Right lobe of liver (tissue), 6 donors: Measurements from ENCODE around the gene RTN4. TPM values are rescaled to one million over a fixed set of nuclear protein-coding genes. Genes with fewer than 3 reads are reported as not detected.

Source experiments
- ATAC-seq, 4 donors: fragments of 200-7000 bp; cut with Tn5 transposase; one replicate each; pipeline ENCODE4 v1.9.1; 2020; ENCODE audit warnings: mild to moderate bottlenecking in 4 of 4, moderate library complexity in 4 of 4
- DNase-seq, 3 donors: peaks; one replicate each; pipeline ENCODE4 v3.0.0-alpha.2; 2020
- H3K27ac ChIP-seq, 3 donors: fragments of 200-600 bp; one replicate each; pipeline ENCODE4 v1.8.0; 2022
- H3K27me3 ChIP-seq, 2 donors: fragments of 200-600 bp; one replicate each; pipeline ENCODE4 v1.8.0; 2022
- H3K36me3 ChIP-seq, 4 donors: fragments of 200-600 bp; sonication (generic) in 1 of 4; one replicate each; pipeline versions ENCODE4 v1.5.1 to v1.8.0; 2017 to 2022; ENCODE audit warnings: control low read depth in 1 of 4
- H3K4me1 ChIP-seq, 4 donors: fragments of 200-600 bp; sonication (generic) in 1 of 4; one replicate each; pipeline versions ENCODE4 v1.5.1 to v1.8.0; 2017 to 2022; ENCODE audit warnings: control low read depth in 1 of 4
- H3K4me3 ChIP-seq, 3 donors: fragments of 200-600 bp; one replicate each; pipeline ENCODE4 v1.8.0; 2022
- H3K9me3 ChIP-seq, 4 donors: fragments of 200-600 bp; sonication (generic) in 1 of 4; one replicate each; pipeline versions ENCODE4 v1.5.1 to v1.8.0; 2017 to 2022; ENCODE audit warnings: control low read depth in 1 of 4
- POLR2A ChIP-seq: fragments of 450-650 bp; IDR thresholded peaks from one replicate; pipeline ENCODE4 v1.6.1; 2017; ENCODE audit warnings: antibody characterized with exemption, mild to moderate bottlenecking
- WGBS: methylation state at CpG from one replicate; pipeline ENCODE4 v1.1.6; 2018; ENCODE audit warnings: low coverage, low lambda C conversion rate; ENCODE audit not compliant: insufficient coverage; ENCODE audit errors: missing lambda C conversion rate; 5-methylcytosine and 5-hydroxymethylcytosine counted together
- intact Hi-C, 2 donors: fragments of 100-400 bp; cut with DNase I; formaldehyde crosslinking; loops; one replicate each; pipeline versions ENCODE4 v1.11.2 to v1.14.1; 2022
- total RNA-seq, 6 experiments: library from RNA; depleted of rRNA in 2 of 6; stranded (reverse); fragments of >200 nt in 2 of 6; fragmentation: NEBNext Ultra II Directional in 3 of 6; extraction: Animal tissue kit (Norgen Biotek cat#: 25700) in 3 of 6; gene quantifications; one replicate each; pipeline versions ENCODE4 v1.1.0 to v1.2.4, GENCODE V29; 2016 to 2023
- TF ChIP-seq, protein P1 (sequence below), 4 donors: fragments of 200-600 bp in 3 of 4; fragments of 450-650 bp in 1 of 4; IDR thresholded peaks; one replicate each; pipeline versions ENCODE4 v1.5.1 to v1.8.0; 2016 to 2022; ENCODE audit warnings: antibody characterized with exemption in 4 of 4, mild to moderate bottlenecking in 2 of 4
- donor health status: DM: no; HTN: yes; CAD: no.
- donor health status: DM: no; HTN: no; CAD: no.
- donor health status: DM: no; HTN: no; CAD: no.
- donor health status: DM: no; HTN: yes; CAD: no.
- donor health status: DM: no; HTN: yes; CAD: no.

The RTN4 gene
- total RNA-seq, 6 experiments from 2014 or later: 126 to 195 (median 177) TPM

DNA sequence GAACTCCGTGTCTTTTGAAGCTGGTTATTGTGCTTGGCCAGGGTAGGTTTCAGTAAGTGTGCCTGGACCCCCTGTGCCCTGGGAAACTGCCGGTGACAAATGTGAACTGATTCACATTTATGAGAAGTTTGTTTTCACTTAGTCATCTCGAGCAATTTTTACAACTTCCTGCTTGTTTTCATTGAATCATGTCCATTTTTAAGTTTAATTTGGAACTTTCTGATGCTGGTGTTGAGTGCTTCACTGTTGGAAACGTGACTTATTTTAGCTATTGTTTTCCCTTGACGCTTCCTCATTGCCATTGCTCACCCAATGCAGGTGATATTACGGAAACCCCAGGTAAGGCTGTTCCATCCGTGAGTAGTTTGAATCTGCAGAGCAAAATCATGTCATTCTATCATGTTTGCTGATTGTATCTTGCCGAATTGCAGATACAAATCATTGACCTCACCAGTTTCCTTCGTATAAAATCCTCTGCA, 97.2 kb downstream of the RTN4 start:
- TF ChIP-seq, protein P1, sequence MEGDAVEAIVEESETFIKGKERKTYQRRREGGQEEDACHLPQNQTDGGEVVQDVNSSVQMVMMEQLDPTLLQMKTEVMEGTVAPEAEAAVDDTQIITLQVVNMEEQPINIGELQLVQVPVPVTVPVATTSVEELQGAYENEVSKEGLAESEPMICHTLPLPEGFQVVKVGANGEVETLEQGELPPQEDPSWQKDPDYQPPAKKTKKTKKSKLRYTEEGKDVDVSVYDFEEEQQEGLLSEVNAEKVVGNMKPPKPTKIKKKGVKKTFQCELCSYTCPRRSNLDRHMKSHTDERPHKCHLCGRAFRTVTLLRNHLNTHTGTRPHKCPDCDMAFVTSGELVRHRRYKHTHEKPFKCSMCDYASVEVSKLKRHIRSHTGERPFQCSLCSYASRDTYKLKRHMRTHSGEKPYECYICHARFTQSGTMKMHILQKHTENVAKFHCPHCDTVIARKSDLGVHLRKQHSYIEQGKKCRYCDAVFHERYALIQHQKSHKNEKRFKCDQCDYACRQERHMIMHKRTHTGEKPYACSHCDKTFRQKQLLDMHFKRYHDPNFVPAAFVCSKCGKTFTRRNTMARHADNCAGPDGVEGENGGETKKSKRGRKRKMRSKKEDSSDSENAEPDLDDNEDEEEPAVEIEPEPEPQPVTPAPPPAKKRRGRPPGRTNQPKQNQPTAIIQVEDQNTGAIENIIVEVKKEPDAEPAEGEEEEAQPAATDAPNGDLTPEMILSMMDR (IDR thresholded peaks at IDR 0.05): no peak
- no peak for TF ChIP-seq POLR2A
- Histone ChIP-seq H3K4me3 (no peak overlapping the region), H3K4me1 (no peaks in the 10 kb centered on the region), H3K27ac (no peak overlapping the region), H3K36me3 (no peaks in the 10 kb centered on the region), H3K9me3 (no peaks in the 10 kb centered on the region), H3K27me3 (no peaks in the 10 kb centered on the region)
- intact Hi-C loops: no loop called here
- ATAC-seq (no peak), DNase-seq (no peak)
- 71% methylated on average over 8 of the region's 9 CpGs for WGBS

DNA sequence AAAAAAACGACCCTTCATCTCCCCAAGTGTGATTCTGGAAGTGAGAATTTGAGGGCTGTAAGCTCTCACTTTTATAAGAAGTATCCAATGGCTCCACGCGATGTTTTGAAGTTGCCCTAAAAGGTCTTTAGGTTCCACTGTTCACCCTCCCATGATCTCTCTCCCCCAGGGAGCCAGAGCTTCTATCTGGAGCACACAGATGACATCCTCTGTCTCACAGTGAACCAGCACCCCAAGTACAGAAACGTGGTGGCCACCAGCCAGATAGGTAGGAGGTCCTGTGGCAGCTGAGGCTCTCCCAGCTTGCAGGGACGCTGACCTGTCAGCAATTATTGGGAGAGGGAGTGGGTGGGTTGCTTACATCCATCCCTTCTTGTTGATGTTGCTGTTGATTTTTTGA, 97.8 kb downstream of the RTN4 start:
- TF ChIP-seq POLR2A: no peak
- TF ChIP-seq, protein P1 (IDR thresholded peaks at IDR 0.05): no peak
- WGBS: 40% methylated on average over 2 of the region's 5 CpGs

DNA sequence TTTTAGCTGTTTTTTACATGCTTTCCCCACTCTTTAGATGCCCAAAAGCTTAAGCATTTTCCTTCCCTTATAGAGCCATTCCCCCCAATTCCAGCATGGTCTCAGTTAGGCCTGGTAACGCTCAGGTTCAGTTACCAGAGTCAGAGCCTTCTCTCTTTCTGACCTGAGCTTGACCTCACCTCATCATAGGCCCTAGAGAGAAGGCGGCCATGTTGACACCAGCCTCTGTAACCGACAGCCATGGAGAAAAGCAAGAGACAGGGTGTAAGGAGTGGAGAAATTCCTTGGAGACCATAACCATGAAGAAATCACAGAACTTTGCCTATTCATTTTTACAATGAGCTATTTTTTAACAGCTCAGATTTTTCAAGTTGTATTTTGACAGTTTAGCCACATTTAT, 99.4 kb downstream of the RTN4 start:
- no peaks in the 10 kb centered on the region for H3K36me3 ChIP-seq
- ATAC-seq: no peak
- no peak overlapping the region for H3K4me3 ChIP-seq
- H3K27me3 ChIP-seq: no peaks in the 10 kb centered on the region
- H3K4me1 ChIP-seq: peaks cover 0 to under 1% (median 0%) of the 10 kb centered on the region in 4 donors
- DNase-seq: no peak
- H3K27ac ChIP-seq: no peak overlapping the region
- no peaks in the 10 kb centered on the region for H3K9me3 ChIP-seq
- TF ChIP-seq, protein P1 (IDR thresholded peaks at IDR 0.05): no peak
- TF ChIP-seq POLR2A: no peak
- intact Hi-C loops: no loop called here
- 97% methylated on average over 3 of the region's 3 CpGs for WGBS

More for the DNA sequence above, 97.8 kb downstream of the RTN4 start:
- Histone ChIP-seq H3K9me3 (no peaks in the 10 kb centered on the region), H3K36me3 (no peaks in the 10 kb centered on the region), H3K27me3 (no peaks in the 10 kb centered on the region), H3K4me3 (no peak overlapping the region), H3K27ac (no peak overlapping the region), H3K4me1 (no peaks in the 10 kb centered on the region)
- intact Hi-C loops: no loop called here
- DNase-seq (no peak), ATAC-seq (no peak)

DNA sequence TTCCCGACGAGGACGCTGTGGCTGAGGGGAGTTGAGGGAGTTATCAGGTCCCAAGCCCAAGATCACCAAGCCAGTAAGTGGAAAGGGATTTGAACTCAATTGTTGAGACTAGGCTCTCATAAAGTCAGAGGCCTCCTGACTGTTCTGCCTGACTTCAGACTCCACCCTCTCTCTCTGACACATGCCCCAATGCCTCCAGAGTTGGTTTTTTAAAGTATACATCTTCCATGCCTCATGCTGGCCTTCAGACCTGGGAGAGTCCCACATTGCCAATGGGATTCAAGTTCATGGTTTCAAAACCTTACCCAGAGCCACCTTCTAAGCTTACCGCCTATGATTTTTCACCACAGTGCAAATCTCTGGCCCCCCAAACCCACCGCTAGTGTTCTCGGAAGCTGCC, 100.8 kb downstream of the RTN4 start:
- Histone ChIP-seq H3K27me3 (no peaks in the 10 kb centered on the region), H3K36me3 (no peaks in the 10 kb centered on the region), H3K4me1 (peaks cover 0 to 4% (median 0%) of the 10 kb centered on the region in 4 donors), H3K9me3 (no peaks in the 10 kb centered on the region), H3K4me3 (no peak overlapping the region), H3K27ac (no peak overlapping the region)
- DNase-seq (no peak), ATAC-seq (no peak)
- intact Hi-C loops: no loop called here
- no peak for TF ChIP-seq POLR2A
- TF ChIP-seq, protein P1 (IDR thresholded peaks at IDR 0.05): no peak
- 96% methylated on average over 6 of the region's 6 CpGs for WGBS

DNA sequence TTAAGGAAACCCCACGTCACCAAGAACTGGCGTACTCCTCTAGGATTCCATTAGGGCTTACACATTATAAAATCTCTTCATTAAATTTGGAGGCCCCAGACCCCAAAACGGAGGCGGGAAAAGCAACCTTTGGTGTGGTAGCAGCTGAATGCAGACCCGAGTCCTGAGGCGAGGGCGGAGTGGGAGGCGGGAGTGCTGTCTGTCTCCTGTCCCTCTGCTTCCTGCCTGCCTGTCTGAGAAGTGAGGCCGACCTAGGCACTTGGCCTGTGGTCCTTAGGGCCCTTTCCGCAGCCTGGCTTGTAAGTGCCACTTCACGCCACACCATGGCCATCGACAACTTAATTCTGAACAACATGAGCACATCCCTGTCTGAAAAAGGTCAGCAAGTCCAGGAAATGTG, 102.1 kb downstream of the RTN4 start:
- ATAC-seq (no peak), DNase-seq (no peak)
- peaks cover 0 to 4% (median 0%) of the 10 kb centered on the region in 4 donors for H3K4me1 ChIP-seq
- intact Hi-C loops: no loop called here
- H3K4me3 ChIP-seq: no peak overlapping the region
- TF ChIP-seq POLR2A: no peak
- TF ChIP-seq, protein P1 (IDR thresholded peaks at IDR 0.05): no peak
- no peaks in the 10 kb centered on the region for H3K36me3 ChIP-seq
- no peak overlapping the region for H3K27ac ChIP-seq
- H3K27me3 ChIP-seq: no peaks in the 10 kb centered on the region
- whole genome bisulfite sequencing: 97% methylated on average over 7 of the region's 12 CpGs
- H3K9me3 ChIP-seq: no peaks in the 10 kb centered on the region
